ENCODE measurements around the gene BCORL1.

- TF ChIP-seq CTCF (IDR thresholded peaks at IDR 0.05), result no peak
- no peak for TF ChIP-seq POLR2A (IDR thresholded peaks at IDR 0.05)
These were observed 26.3 kb upstream of the BCORL1 start for GRCh38 chrX:129956145-129956544.

Measured in thyroid gland (tissue), 4 donors.